Stimulated activated effector memory CD8-positive, alpha-beta T cell treated with anti-CD3 and anti-CD28 coated beads, Interleukin-12 subunit alpha, Interleukin-12 subunit beta, amount 100 ng/mL, for 72 hours (primary cell): Measurements from ENCODE around the gene PGGT1B.
A peak's percentile ranks its signal among the peaks of the same experiment; 100 is the strongest.
"Not testable (repeated sequence)": the region's sequence is repeated elsewhere in the genome, so short reads cannot be mapped to it uniquely, and the experiment has no call there.

Experiments
- ATAC-seq: fragments of 150-1000 bp; cut with Tn5 transposase; 2 replicates; pipeline ENCODE4 v1.10.0; 2021
- DNase-seq, 2 donors: peaks; one replicate each; pipeline ENCODE4 v3.0.0; 2021 to 2022; ENCODE audit warnings: low spot score in 2 of 2
- H3K27ac Mint-ChIP-seq: one replicate; pipeline ENCODE4 v1.8.0; 2022; ENCODE audit warnings: mild to moderate bottlenecking, mixed read lengths
- H3K36me3 Mint-ChIP-seq: one replicate; pipeline ENCODE4 v1.8.0; 2022; ENCODE audit warnings: mild to moderate bottlenecking, mixed read lengths
- H3K4me1 Mint-ChIP-seq: one replicate; pipeline ENCODE4 v1.8.0; 2022; ENCODE audit warnings: mixed read lengths
- H3K4me3 Mint-ChIP-seq: one replicate; pipeline ENCODE4 v1.8.0; 2022; ENCODE audit warnings: mild to moderate bottlenecking, mixed read lengths
- H3K9me3 Mint-ChIP-seq: one replicate; pipeline ENCODE4 v1.8.0; 2022; ENCODE audit warnings: mixed read lengths

The PGGT1B gene

DNA sequence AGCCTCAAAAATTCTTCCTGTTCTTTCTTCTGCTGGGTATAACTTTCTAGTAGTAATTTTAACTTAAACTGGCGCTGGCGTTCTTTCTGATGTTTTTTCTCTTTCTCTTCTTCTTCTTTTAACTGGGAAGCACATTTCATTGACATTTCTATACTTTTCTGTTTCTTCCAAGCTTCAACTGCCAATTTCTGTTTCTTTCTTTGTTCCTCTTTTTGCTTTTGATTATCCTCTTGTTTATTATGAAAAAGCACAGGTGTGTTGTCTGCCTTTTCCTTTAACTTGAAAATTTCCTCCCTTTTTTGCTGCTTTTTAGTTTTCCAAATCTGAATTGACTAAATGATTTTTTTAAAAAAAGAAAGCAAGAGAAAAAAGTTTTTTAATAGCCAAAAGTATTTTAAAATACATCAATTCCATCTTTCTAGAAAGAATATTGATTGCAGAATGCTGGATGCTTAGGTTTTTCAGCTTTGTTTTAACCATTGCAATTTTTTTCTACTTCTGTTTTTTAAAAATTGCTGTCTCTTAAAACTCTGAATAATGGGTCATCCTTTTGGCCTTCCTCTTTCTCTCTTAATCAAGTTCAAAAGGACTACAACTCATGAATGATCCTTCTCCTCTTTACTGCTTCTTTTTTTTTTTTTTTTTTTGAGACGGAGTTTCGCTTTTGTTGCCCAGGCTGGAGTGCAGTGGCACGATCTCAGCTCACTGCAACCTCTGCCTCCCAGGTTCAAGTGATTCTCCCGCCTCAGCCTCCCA, 8.8 kb upstream of the PGGT1B start:
- no peak overlapping the region for H3K27ac Mint-ChIP-seq
- no peaks in the 10 kb centered on the region for H3K9me3 Mint-ChIP-seq
- H3K4me3 Mint-ChIP-seq, result no peak overlapping the region
- ATAC-seq (no peak), DNase-seq (no peak)
- H3K36me3 Mint-ChIP-seq, result peaks cover 16% of the 10 kb centered on the region
- no peaks in the 10 kb centered on the region for H3K4me1 Mint-ChIP-seq

- H3K9me3 Mint-ChIP-seq, result no peaks in the 10 kb centered on the region
- H3K4me3 Mint-ChIP-seq, result no peak overlapping the region
- DNase-seq, result no peak
- peaks cover 5% of the 10 kb centered on the region for H3K36me3 Mint-ChIP-seq
- H3K27ac Mint-ChIP-seq, result no peak overlapping the region
- H3K4me1 Mint-ChIP-seq, result no peaks in the 10 kb centered on the region
- ATAC-seq, result no peak
Observed at GRCh38 chr5:115267617-115268016, 4.9 kb upstream of the PGGT1B start.

DNA sequence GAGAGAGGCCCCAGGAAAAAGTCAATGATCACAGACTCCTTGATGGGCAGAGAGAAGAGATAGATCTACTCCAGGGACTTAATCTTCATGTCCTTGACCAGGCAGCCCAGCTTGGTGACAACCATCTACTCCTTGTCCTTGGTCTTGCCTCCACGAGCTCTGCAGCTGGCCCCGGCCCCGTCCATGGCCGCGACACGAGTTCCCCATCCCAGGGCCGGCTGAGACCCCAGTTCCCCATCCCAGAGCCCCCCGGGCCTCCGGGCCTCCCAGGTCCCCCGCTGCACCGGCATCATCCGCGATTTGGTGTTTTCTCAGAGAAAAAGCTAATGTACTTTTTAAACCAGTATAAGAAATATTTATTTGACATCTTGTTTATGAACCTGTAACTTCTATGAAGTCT, 2.5 kb upstream of the PGGT1B start:
- DNase-seq, result no peak
- no peak for ATAC-seq
- Mint-ChIP-seq H3K4me3 (no peak overlapping the region), H3K27ac (no peak overlapping the region), H3K9me3 (no peaks in the 10 kb centered on the region), H3K36me3 (no peaks in the 10 kb centered on the region), H3K4me1 (peaks cover 19% of the 10 kb centered on the region)

GRCh38 chr5:115264786-115265185, 2.1 kb upstream of the PGGT1B start:
- peaks cover 20% of the 10 kb centered on the region for H3K4me1 Mint-ChIP-seq
- H3K27ac Mint-ChIP-seq, result no peak overlapping the region
- H3K36me3 Mint-ChIP-seq, result peaks cover 1% of the 10 kb centered on the region
- H3K9me3 Mint-ChIP-seq, result no peaks in the 10 kb centered on the region
- no peak for DNase-seq
- H3K4me3 Mint-ChIP-seq, result no peak overlapping the region
- ATAC-seq, result no peak

DNA sequence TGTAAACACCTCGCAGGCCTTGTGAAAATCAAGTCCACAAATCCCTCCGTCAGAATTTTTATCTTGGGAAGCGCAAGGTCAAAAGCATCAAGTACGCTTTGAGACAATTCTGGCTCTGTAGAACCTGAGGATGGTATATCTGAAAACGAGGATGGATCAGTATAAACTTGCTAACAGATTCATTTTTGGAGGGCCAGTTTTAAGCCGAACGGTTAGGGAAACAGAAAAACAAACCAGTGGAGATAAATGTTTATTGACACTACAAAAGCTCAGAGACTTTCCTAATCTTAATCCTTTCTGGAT, 352 bp upstream of the PGGT1B start:
- Mint-ChIP-seq H3K4me1 (peaks cover 38% of the 10 kb centered on the region), H3K36me3 (peaks cover 8% of the 10 kb centered on the region), H3K9me3 (no peaks in the 10 kb centered on the region), H3K27ac (peak overlapping the region; percentile 95), H3K4me3 (peak overlapping the region; percentile 82)
- ATAC-seq (no peak), DNase-seq (no peak)

DNA sequence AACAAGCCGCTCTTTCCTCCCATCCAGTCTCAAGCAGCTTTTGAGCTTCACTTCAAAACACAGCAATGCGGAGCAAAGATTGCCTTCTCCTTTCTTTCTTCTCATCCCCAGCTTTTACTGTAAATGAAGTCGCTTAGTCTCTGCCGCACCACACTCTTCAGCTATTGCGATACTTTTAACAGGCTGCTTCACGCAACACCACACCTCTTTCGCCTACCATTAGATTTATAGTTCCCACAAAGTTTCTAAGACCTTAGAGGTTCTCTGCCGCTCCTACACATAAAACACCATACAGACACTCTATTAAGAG, 711 bp downstream of the PGGT1B start:
- DNase-seq, result no peak
- Mint-ChIP-seq H3K4me1 (peaks cover 42% of the 10 kb centered on the region), H3K4me3 (peak overlapping the region; percentile 82), H3K9me3 (no peaks in the 10 kb centered on the region), H3K27ac (peak overlapping the region; percentile 95), H3K36me3 (peaks cover 8% of the 10 kb centered on the region)
- ATAC-seq, result peak; percentile 33

DNA sequence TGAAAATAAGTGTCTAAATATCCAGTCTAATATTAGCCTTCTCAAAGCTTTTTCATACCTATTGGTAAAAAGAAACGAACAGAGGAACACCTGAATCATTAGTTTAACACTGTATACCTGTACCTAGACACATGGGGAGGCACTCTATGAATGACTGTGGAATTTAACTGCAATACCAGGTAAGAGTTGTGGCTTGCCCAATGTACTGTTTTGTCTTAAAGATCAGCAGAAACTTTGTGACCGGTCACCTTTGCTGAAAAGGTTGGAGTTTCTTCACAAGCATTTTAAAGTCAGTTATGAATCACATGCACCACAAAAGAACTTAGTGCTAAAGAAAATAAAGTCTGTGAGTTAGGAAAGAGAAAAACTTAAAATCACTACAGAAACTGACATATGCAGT, 2.4 kb downstream of the PGGT1B start:
- peaks cover 58% of the 10 kb centered on the region for H3K4me1 Mint-ChIP-seq
- DNase-seq (no peak), ATAC-seq (no peak)
- no peak overlapping the region for H3K27ac Mint-ChIP-seq
- H3K4me3 Mint-ChIP-seq, result no peak overlapping the region
- no peaks in the 10 kb centered on the region for H3K9me3 Mint-ChIP-seq
- peaks cover 8% of the 10 kb centered on the region for H3K36me3 Mint-ChIP-seq

- ATAC-seq, result no peak
- H3K27ac Mint-ChIP-seq, result no peak overlapping the region
- H3K36me3 Mint-ChIP-seq, result peaks cover 21% of the 10 kb centered on the region
- H3K4me1 Mint-ChIP-seq, result peaks cover 68% of the 10 kb centered on the region
- H3K9me3 Mint-ChIP-seq, result no peaks in the 10 kb centered on the region
- no peak overlapping the region for H3K4me3 Mint-ChIP-seq
- no peak for DNase-seq
Observed at GRCh38 chr5:115257981-115258380, 4.7 kb downstream of the PGGT1B start.

DNA sequence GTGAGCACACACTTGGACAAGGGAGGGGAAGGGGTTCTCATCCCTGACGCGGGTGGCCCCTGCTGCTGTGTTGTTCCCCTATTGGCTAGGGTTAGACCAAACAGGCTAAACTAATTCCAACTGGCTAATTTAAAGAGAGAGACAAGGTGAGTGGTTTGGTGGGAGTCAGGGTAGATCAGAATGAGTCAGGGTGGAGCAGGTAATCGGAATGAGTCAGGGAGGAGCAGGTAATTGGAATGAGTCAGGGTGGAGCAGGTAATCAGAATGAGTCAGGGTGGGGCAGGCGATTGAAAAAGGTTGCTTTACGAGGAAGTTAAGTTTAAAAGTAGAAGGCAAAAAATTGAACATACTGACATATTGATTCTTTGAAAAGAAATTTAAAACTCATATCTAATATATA, 13.3 kb downstream of the PGGT1B start:
- not testable (repeated sequence) for H3K4me3 Mint-ChIP-seq, ATAC-seq, H3K9me3 Mint-ChIP-seq, H3K4me1 Mint-ChIP-seq, DNase-seq
- Mint-ChIP-seq H3K27ac (peak overlapping the region; percentile 11), H3K36me3 (peaks cover 27% of the 10 kb centered on the region)

DNA sequence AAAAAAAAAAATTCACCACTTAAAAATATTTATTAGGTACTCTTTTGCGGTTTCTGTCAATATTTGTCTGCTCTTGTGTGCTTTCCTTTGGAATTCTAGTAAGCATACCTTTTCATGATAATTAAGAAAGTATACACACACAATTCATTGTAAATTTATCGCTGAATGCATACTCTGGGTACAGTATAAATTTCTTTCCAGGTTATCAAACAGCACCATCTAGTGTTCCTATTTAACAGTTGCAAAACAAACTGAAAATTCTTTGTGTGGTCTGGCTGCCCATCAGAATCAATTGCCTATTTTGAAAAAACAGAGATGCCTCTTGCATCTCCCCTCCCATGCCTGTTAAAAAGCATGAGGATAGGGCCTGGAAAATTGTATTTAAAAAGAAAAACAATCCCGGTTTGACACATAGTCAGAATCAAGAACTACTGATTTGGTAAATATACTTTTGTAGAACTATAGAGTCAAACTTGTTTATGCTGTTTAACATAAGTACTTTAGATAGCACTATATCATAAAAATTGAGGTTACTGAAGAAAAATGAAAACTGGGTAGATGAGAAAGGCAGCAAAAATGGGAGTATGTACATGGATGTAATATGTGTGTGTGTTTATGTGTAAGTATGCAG, 16.2 kb downstream of the PGGT1B start:
- DNase-seq, result no peak
- no peak overlapping the region for H3K4me3 Mint-ChIP-seq
- ATAC-seq, result peak; percentile 55
- no peak overlapping the region for H3K27ac Mint-ChIP-seq
- H3K36me3 Mint-ChIP-seq, result peaks cover 21% of the 10 kb centered on the region
- H3K9me3 Mint-ChIP-seq, result no peaks in the 10 kb centered on the region
- peaks cover 18% of the 10 kb centered on the region for H3K4me1 Mint-ChIP-seq

GRCh38 chr5:115243412-115243811, 19.3 kb downstream of the PGGT1B start:
- DNase-seq (no peak), ATAC-seq (peak; percentile 96)
- peak overlapping the region; percentile 61 for H3K27ac Mint-ChIP-seq
- H3K4me3 Mint-ChIP-seq, result no peak overlapping the region
- H3K4me1 Mint-ChIP-seq, result peaks cover 11% of the 10 kb centered on the region
- H3K36me3 Mint-ChIP-seq, result peaks cover 40% of the 10 kb centered on the region
- no peaks in the 10 kb centered on the region for H3K9me3 Mint-ChIP-seq

GRCh38 chr5:115241881-115242642, 20.6 kb downstream of the PGGT1B start:
- no peaks in the 10 kb centered on the region for H3K9me3 Mint-ChIP-seq
- H3K36me3 Mint-ChIP-seq, result peaks cover 47% of the 10 kb centered on the region
- ATAC-seq (no peak), DNase-seq (no peak)
- H3K27ac Mint-ChIP-seq, result no peak overlapping the region
- no peak overlapping the region for H3K4me3 Mint-ChIP-seq
- H3K4me1 Mint-ChIP-seq, result peaks cover 11% of the 10 kb centered on the region

DNA sequence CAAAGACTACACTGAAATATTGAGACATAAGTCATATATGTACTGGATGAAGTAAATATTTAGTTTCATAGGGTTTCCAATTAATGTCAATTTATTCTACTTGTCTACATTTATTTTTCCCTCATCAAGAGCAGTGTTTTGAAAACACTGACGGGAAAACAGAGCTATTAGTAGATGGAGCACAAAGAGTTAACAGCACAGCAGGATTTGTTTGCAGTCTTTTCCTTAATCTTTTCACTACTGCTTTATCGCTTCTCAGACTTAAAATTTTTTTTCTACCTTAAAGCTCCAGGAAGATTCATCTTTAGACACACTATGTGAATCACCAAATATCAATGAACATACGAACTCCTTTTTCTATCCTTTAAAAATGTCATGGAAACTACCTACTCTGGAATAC, 25.6 kb downstream of the PGGT1B start:
- DNase-seq, result no peak
- Mint-ChIP-seq H3K4me3 (no peak overlapping the region), H3K4me1 (peaks cover 8% of the 10 kb centered on the region), H3K9me3 (no peaks in the 10 kb centered on the region), H3K27ac (no peak overlapping the region), H3K36me3 (peaks cover 82% of the 10 kb centered on the region)
- ATAC-seq, result no peak

DNA sequence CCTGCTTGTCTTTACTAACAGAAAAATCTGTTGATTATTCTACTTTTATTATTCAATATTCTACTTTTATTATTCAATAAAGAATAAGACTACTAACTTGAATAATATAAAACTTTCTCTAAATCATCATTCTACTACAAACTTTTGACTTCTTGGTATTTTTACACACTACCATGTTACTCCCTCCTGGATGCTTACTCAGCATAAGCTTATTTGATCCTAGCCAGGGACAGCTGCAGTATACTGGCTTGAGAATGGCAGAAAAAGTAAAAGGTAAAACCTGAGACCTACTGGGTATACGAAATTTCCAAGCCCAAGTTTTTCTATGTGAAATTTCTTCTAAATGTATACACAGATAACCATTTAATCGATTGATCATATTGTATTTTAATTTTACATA, 26.1 kb downstream of the PGGT1B start:
- ATAC-seq, result no peak
- Mint-ChIP-seq H3K4me1 (peaks cover 8% of the 10 kb centered on the region), H3K27ac (no peak overlapping the region), H3K4me3 (no peak overlapping the region), H3K9me3 (no peaks in the 10 kb centered on the region), H3K36me3 (peaks cover 82% of the 10 kb centered on the region)
- DNase-seq, result no peak

GRCh38 chr5:115231598-115231997, 31.1 kb downstream of the PGGT1B start:
- Mint-ChIP-seq H3K4me3 (no peak overlapping the region), H3K27ac (no peak overlapping the region), H3K4me1 (peaks cover 8% of the 10 kb centered on the region), H3K36me3 (peaks cover 67% of the 10 kb centered on the region), H3K9me3 (no peaks in the 10 kb centered on the region)
- ATAC-seq, result no peak
- no peak for DNase-seq

GRCh38 chr5:115229606-115230005, 33.1 kb downstream of the PGGT1B start:
- DNase-seq (no peak), ATAC-seq (no peak)
- H3K4me3 Mint-ChIP-seq, result no peak overlapping the region
- H3K4me1 Mint-ChIP-seq, result peaks cover 8% of the 10 kb centered on the region
- no peak overlapping the region for H3K27ac Mint-ChIP-seq
- H3K36me3 Mint-ChIP-seq, result peaks cover 57% of the 10 kb centered on the region
- H3K9me3 Mint-ChIP-seq, result no peaks in the 10 kb centered on the region
